Measurements from ENCODE around the gene PPIL1. TPM values are rescaled to one million over a fixed set of nuclear protein-coding genes. Genes with fewer than 3 reads are reported as not detected.

The PPIL1 gene
- total RNA-seq, 1 experiment from 2014 or later: 64.2 TPM

DNA sequence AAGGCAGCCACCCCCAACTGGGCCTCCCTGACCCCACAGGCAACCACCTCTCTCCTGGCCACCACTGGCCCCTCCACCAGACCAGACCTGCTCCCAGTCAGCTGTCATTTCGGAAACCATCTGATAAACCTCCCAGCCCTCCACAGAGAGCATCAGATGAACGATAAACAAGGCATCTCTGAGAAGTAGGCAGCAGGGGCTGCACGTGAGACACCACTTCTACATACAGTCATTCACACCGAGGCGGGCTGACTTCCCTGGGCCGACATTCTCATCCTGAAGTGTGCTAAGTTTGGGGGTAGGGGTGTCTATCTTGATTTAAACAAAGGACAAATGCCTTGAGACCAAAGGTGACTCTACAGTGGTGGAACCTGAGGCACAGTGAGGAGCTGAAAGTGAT lies 49.2 kb downstream of the PPIL1 start:
- POLR2A ChIA-PET: no interaction called here
- H3K36me3 Mint-ChIP-seq: no peaks in the 10 kb centered on the region
- peaks cover 35% of the 10 kb centered on the region for H3K4me1 Mint-ChIP-seq
- TF ChIP-seq ZNF396 (CRISPR knock-in tag; IDR thresholded peaks at IDR 0.05; ENCODE audit: borderline replicate concordance) (no peak), ETV6 (CRISPR knock-in tag; IDR thresholded peaks at IDR 0.05) (no peak), ZNF423 (CRISPR knock-in tag; IDR thresholded peaks at IDR 0.05) (no peak), NR2C2 (CRISPR knock-in tag; IDR thresholded peaks at IDR 0.05) (no peak), NR3C1 (CRISPR knock-in tag; conservative IDR thresholded peaks at IDR 0.05; ENCODE audit: low read depth) (no peak), RELA (CRISPR knock-in tag; IDR thresholded peaks at IDR 0.05; ENCODE audit: borderline replicate concordance) (no peak), IRF2 (CRISPR knock-in tag; IDR thresholded peaks at IDR 0.05; ENCODE audit: borderline replicate concordance, low read depth) (no peak), ZNF219 (CRISPR knock-in tag; IDR thresholded peaks at IDR 0.05; ENCODE audit: borderline replicate concordance) (no peak), CREM (CRISPR knock-in tag; IDR thresholded peaks at IDR 0.05) (no peak), MXD4 (CRISPR knock-in tag; IDR thresholded peaks at IDR 0.05; ENCODE audit: borderline replicate concordance) (no peak), ZNF121 (CRISPR knock-in tag; IDR thresholded peaks at IDR 0.05) (no peak)
- TF ChIP-seq, protein P1, sequence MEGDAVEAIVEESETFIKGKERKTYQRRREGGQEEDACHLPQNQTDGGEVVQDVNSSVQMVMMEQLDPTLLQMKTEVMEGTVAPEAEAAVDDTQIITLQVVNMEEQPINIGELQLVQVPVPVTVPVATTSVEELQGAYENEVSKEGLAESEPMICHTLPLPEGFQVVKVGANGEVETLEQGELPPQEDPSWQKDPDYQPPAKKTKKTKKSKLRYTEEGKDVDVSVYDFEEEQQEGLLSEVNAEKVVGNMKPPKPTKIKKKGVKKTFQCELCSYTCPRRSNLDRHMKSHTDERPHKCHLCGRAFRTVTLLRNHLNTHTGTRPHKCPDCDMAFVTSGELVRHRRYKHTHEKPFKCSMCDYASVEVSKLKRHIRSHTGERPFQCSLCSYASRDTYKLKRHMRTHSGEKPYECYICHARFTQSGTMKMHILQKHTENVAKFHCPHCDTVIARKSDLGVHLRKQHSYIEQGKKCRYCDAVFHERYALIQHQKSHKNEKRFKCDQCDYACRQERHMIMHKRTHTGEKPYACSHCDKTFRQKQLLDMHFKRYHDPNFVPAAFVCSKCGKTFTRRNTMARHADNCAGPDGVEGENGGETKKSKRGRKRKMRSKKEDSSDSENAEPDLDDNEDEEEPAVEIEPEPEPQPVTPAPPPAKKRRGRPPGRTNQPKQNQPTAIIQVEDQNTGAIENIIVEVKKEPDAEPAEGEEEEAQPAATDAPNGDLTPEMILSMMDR (IDR thresholded peaks at IDR 0.05): no peak
- TF ChIP-seq, protein P2, sequence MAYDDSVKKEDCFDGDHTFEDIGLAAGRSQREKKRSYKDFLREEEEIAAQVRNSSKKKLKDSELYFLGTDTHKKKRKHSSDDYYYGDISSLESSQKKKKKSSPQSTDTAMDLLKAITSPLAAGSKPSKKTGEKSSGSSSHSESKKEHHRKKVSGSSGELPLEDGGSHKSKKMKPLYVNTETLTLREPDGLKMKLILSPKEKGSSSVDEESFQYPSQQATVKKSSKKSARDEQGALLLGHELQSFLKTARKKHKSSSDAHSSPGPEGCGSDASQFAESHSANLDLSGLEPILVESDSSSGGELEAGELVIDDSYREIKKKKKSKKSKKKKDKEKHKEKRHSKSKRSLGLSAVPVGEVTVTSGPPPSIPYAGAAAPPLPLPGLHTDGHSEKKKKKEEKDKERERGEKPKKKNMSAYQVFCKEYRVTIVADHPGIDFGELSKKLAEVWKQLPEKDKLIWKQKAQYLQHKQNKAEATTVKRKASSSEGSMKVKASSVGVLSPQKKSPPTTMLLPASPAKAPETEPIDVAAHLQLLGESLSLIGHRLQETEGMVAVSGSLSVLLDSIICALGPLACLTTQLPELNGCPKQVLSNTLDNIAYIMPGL (CRISPR knock-in tag; IDR thresholded peaks at IDR 0.05): no peak
- TF ChIP-seq, protein P3, sequence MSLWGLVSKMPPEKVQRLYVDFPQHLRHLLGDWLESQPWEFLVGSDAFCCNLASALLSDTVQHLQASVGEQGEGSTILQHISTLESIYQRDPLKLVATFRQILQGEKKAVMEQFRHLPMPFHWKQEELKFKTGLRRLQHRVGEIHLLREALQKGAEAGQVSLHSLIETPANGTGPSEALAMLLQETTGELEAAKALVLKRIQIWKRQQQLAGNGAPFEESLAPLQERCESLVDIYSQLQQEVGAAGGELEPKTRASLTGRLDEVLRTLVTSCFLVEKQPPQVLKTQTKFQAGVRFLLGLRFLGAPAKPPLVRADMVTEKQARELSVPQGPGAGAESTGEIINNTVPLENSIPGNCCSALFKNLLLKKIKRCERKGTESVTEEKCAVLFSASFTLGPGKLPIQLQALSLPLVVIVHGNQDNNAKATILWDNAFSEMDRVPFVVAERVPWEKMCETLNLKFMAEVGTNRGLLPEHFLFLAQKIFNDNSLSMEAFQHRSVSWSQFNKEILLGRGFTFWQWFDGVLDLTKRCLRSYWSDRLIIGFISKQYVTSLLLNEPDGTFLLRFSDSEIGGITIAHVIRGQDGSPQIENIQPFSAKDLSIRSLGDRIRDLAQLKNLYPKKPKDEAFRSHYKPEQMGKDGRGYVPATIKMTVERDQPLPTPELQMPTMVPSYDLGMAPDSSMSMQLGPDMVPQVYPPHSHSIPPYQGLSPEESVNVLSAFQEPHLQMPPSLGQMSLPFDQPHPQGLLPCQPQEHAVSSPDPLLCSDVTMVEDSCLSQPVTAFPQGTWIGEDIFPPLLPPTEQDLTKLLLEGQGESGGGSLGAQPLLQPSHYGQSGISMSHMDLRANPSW (CRISPR knock-in tag; conservative IDR thresholded peaks at IDR 0.05; ENCODE audit: low read depth): no peak
- TF ChIP-seq, protein P4, sequence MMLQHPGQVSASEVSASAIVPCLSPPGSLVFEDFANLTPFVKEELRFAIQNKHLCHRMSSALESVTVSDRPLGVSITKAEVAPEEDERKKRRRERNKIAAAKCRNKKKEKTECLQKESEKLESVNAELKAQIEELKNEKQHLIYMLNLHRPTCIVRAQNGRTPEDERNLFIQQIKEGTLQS (CRISPR knock-in tag; conservative IDR thresholded peaks at IDR 0.05): no peak
- TF ChIP-seq, protein P5, sequence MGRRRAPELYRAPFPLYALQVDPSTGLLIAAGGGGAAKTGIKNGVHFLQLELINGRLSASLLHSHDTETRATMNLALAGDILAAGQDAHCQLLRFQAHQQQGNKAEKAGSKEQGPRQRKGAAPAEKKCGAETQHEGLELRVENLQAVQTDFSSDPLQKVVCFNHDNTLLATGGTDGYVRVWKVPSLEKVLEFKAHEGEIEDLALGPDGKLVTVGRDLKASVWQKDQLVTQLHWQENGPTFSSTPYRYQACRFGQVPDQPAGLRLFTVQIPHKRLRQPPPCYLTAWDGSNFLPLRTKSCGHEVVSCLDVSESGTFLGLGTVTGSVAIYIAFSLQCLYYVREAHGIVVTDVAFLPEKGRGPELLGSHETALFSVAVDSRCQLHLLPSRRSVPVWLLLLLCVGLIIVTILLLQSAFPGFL (CRISPR knock-in tag; IDR thresholded peaks at IDR 0.05; ENCODE audit: borderline replicate concordance): no peak
- TF ChIP-seq, protein P6, sequence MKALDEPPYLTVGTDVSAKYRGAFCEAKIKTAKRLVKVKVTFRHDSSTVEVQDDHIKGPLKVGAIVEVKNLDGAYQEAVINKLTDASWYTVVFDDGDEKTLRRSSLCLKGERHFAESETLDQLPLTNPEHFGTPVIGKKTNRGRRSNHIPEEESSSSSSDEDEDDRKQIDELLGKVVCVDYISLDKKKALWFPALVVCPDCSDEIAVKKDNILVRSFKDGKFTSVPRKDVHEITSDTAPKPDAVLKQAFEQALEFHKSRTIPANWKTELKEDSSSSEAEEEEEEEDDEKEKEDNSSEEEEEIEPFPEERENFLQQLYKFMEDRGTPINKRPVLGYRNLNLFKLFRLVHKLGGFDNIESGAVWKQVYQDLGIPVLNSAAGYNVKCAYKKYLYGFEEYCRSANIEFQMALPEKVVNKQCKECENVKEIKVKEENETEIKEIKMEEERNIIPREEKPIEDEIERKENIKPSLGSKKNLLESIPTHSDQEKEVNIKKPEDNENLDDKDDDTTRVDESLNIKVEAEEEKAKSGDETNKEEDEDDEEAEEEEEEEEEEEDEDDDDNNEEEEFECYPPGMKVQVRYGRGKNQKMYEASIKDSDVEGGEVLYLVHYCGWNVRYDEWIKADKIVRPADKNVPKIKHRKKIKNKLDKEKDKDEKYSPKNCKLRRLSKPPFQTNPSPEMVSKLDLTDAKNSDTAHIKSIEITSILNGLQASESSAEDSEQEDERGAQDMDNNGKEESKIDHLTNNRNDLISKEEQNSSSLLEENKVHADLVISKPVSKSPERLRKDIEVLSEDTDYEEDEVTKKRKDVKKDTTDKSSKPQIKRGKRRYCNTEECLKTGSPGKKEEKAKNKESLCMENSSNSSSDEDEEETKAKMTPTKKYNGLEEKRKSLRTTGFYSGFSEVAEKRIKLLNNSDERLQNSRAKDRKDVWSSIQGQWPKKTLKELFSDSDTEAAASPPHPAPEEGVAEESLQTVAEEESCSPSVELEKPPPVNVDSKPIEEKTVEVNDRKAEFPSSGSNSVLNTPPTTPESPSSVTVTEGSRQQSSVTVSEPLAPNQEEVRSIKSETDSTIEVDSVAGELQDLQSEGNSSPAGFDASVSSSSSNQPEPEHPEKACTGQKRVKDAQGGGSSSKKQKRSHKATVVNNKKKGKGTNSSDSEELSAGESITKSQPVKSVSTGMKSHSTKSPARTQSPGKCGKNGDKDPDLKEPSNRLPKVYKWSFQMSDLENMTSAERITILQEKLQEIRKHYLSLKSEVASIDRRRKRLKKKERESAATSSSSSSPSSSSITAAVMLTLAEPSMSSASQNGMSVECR (CRISPR knock-in tag; IDR thresholded peaks at IDR 0.05; ENCODE audit: borderline replicate concordance): no peak
- ATAC-seq (no peak), DNase-seq (ENCODE audit: low spot score) (no peak)
- no peaks in the 10 kb centered on the region for H3K9me3 Mint-ChIP-seq
- H3K4me3 Mint-ChIP-seq: no peak overlapping the region
- no peaks in the 10 kb centered on the region for H3K27me3 Mint-ChIP-seq (ENCODE audit: low read depth)
- H3K27ac Mint-ChIP-seq: no peak overlapping the region
- CTCF ChIA-PET: interaction anchor here (0.6 to 0.8 kb wide), 2 partner anchors 43 to 465 kb away, joined by 3 read pairs; no protein-coding TSS in a partner anchor
